ENCODE data around the gene MLN. TPM values are rescaled to one million over a fixed set of nuclear protein-coding genes. Genes with fewer than 3 reads are reported as not detected.

Gene MLN
- total and polyA plus RNA-seq, 2 of the 4 experiments (the other 2 are of a cell fraction): not detected

DNA sequence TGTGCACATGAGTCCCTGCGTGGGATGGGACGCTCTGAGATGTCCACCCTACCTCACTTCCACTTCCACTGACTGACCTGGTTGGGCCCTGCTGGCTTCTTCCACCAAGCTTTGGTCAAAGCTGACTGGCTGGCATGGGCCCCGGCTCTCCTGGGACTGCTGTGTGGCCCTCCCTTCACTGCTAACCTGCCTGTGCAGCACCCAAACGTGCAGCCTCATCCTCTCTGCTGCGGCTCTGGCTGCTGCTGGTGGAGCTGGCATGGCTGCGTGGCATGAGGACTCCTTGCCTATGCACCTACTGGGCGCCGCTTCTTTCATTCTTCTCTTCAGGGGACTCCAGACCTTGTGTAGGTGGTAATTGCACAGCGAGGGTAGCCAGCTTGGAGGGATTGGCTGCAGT lies 38.4 kb downstream of the MLN start:
- no peak overlapping the region for H2BK15ac ChIP-seq (ENCODE audit: low read depth, low read length)
- H3K27ac ChIP-seq (ENCODE audit: insufficient read depth, low read length): no peak overlapping the region
- ATAC-seq (ENCODE audit: low read depth) (no peak), DNase-seq (no peak)
- no peaks in the 10 kb centered on the region for H4K20me1 ChIP-seq (ENCODE audit: insufficient read depth, low read length)
- H3K4me1 ChIP-seq (ENCODE audit: control insufficient read depth, insufficient read depth, low read length): peaks cover 32% of the 10 kb centered on the region
- H4K5ac ChIP-seq (ENCODE audit: low read depth, low read length): no peak overlapping the region
- H3K9me3 ChIP-seq (ENCODE audit: control insufficient read depth, insufficient read depth, low read length): no peaks in the 10 kb centered on the region
- CTCF ChIA-PET: no interaction called here
- H3K18ac ChIP-seq (ENCODE audit: low read depth, low read length): no peak overlapping the region
- no peak overlapping the region for H2BK5ac ChIP-seq (ENCODE audit: low read depth, low read length, poor library complexity, severe bottlenecking)
- in situ Hi-C loops (cut with MboI; ENCODE audit: low sequenced_read_pairs) (loop anchor here (10.0 kb wide), 2 partner anchors 181 to 389 kb away; partner anchors contain the start of gene BAK1), intact Hi-C loops (cut with micrococcal nuclease) (no loop called here), dilution Hi-C loops (cut with HindIII; ENCODE audit: low sequenced_read_pairs, unreplicated experiment) (no loop called here)
- POLR2A ChIA-PET (ENCODE audit: unreplicated experiment): no interaction called here
- H2AK5ac ChIP-seq (ENCODE audit: low read depth, low read length): no peak overlapping the region
- H3K23ac ChIP-seq (ENCODE audit: low read depth, low read length): no peak overlapping the region
- whole genome bisulfite sequencing, 2 experiments (ENCODE audit: extremely low coverage in 2 of 2, insufficient read length in 1 of 2): 95% methylated on average over 3 of the region's 9 CpGs; no CpG with 5 or more reads in 1 of the 2 experiments
- H2BK120ac ChIP-seq (ENCODE audit: low read depth, low read length): no peak overlapping the region
- H3K4me2 ChIP-seq (ENCODE audit: low read depth, low read length): no peak overlapping the region
- H3K27me3 ChIP-seq (ENCODE audit: control insufficient read depth, insufficient read depth, low read length): no peaks in the 10 kb centered on the region
- peaks cover 0 to 10% of the 10 kb centered on the region in 2 experiments; a peak in 1 of 4 replicates for H3K79me1 ChIP-seq (ENCODE audit: low read depth in 1 of 2, low read length in 2 of 2)
- H3K56ac ChIP-seq (ENCODE audit: extremely low read depth, insufficient read depth, low read length): no peak overlapping the region
- no peak for TF ChIP-seq SMC3 (IDR thresholded peaks at IDR 0.05; ENCODE audit: low read depth, low read length)
- TF ChIP-seq CEBPB (IDR thresholded peaks at IDR 0.05; ENCODE audit: low read depth, low read length): no peak
- TF ChIP-seq MAFK (IDR thresholded peaks at IDR 0.05; ENCODE audit: low read depth, low read length): no peak
- no peak for TF ChIP-seq RAD21 (IDR thresholded peaks at IDR 0.05; ENCODE audit: low read length)
- TF ChIP-seq FOS (IDR thresholded peaks at IDR 0.05; ENCODE audit: low read depth, low read length): no peak
- TF ChIP-seq, protein P1, sequence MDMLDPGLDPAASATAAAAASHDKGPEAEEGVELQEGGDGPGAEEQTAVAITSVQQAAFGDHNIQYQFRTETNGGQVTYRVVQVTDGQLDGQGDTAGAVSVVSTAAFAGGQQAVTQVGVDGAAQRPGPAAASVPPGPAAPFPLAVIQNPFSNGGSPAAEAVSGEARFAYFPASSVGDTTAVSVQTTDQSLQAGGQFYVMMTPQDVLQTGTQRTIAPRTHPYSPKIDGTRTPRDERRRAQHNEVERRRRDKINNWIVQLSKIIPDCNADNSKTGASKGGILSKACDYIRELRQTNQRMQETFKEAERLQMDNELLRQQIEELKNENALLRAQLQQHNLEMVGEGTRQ (IDR thresholded peaks at IDR 0.05; ENCODE audit: low read depth, low read length): no peak
- TF ChIP-seq RFX5 (IDR thresholded peaks at IDR 0.05; ENCODE audit: low read depth, low read length): no peak
- no peak for TF ChIP-seq CHD1 (IDR thresholded peaks at IDR 0.05; ENCODE audit: low read depth, low read length)
- no peak overlapping the region for H2AFZ ChIP-seq (replicated peaks; ENCODE audit: low read length, poor library complexity)
- no peak overlapping the region for H2AK9ac ChIP-seq (replicated peaks; ENCODE audit: low read depth, low read length, poor library complexity)
- H3K4ac ChIP-seq (ENCODE audit: low read depth, low read length): no peak overlapping the region
- no peak overlapping the region for H4K8ac ChIP-seq (ENCODE audit: low read depth in 2 of 2, low read length in 2 of 2)
- H3K14ac ChIP-seq (replicated peaks; ENCODE audit: low read depth, low read length): no peak overlapping the region
- BruUV-seq (replicated peaks): no TSS peak
- H3K9ac ChIP-seq (ENCODE audit: low read depth, low read length): no peak overlapping the region
- peaks cover 24% of the 10 kb centered on the region for H3K9me1 ChIP-seq (ENCODE audit: insufficient read depth, low read length)
- no peak overlapping the region for H3K4me3 ChIP-seq (ENCODE audit: insufficient read depth, low read depth, low read length)
- H2BK20ac ChIP-seq (ENCODE audit: low read depth, low read length): no peak overlapping the region
- no peak overlapping the region for H4K91ac ChIP-seq (ENCODE audit: insufficient read depth, low read depth, low read length)
- no peaks in the 10 kb centered on the region for H3K36me3 ChIP-seq (ENCODE audit: control insufficient read depth, insufficient read depth, low read length)
